ENCODE measurements around the gene WFS1. TPM values are rescaled to one million over a fixed set of nuclear protein-coding genes. Genes with fewer than 3 reads are reported as not detected.

WFS1 gene
- total RNA-seq, 4 donors from 2014 or later = 124 to 174 (median 132) TPM

DNA sequence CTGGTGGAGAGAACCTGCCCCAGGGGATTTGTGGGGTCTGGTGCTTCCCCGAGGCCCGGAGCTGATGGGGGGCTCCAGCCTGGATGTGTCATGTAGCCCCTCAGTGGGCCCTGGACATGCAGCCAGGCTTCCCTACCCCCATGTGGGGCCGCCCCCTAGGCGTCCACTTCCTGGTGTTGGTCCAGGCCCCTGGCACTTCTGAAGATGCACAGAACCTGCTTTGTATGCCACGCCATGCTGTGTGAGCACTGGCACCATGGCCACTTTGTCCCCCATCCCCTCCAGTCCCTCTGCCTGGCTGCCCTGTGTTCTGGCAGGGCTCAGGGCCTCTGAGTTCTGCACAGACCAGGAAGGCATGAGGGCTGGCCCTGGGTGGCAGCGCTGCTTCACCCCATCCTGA, 29.2 kb downstream of the WFS1 start:
- DNase-seq = no peak

DNA sequence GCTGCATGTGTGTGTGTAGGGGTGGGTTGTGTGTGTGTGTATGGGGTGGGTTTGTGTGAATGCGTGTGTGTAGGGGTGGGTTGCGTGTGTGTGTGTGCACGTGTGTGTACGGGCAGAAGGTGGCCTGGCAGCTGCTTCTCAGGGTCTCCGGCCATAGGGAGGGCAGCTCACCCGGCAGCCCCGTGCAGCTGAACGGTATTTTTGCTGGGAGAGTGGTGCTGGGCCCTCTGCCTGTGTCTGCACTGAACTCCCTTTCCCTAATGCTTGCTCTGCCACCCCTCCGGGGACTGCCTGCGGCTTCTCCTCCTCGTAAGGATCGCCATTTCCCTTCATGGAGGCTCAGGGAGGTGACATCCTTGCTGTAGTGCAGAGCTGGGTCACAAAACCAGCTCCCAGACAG, 30.2 kb downstream of the WFS1 start:
- Histone ChIP-seq H3K27ac (no peak overlapping the region), H3K27me3 (no peaks in the 10 kb centered on the region), H3K9me3 (no peaks in the 10 kb centered on the region), H3K36me3 (peaks cover 63 to 81% of the 10 kb centered on the region in 2 donors), H3K4me3 (replicated peaks in 1 of 3) (no peak overlapping the region), H3K4me1 (no peaks in the 10 kb centered on the region)
- no peak for DNase-seq
- 88 to 91% methylated on average over 11 to 12 of the region's 12 CpGs for WGBS, 2 donors
- no peak for TF ChIP-seq POLR2A (IDR thresholded peaks at IDR 0.05)
- TF ChIP-seq, protein P1, sequence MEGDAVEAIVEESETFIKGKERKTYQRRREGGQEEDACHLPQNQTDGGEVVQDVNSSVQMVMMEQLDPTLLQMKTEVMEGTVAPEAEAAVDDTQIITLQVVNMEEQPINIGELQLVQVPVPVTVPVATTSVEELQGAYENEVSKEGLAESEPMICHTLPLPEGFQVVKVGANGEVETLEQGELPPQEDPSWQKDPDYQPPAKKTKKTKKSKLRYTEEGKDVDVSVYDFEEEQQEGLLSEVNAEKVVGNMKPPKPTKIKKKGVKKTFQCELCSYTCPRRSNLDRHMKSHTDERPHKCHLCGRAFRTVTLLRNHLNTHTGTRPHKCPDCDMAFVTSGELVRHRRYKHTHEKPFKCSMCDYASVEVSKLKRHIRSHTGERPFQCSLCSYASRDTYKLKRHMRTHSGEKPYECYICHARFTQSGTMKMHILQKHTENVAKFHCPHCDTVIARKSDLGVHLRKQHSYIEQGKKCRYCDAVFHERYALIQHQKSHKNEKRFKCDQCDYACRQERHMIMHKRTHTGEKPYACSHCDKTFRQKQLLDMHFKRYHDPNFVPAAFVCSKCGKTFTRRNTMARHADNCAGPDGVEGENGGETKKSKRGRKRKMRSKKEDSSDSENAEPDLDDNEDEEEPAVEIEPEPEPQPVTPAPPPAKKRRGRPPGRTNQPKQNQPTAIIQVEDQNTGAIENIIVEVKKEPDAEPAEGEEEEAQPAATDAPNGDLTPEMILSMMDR (IDR thresholded peaks at IDR 0.05) = no peak
- intact Hi-C loops (cut with DNase I) = no loop called here

More for the DNA sequence above, 29.2 kb downstream of the WFS1 start:
- 85% methylated on average over 4 of the region's 6 CpGs; no CpG with 5 or more reads in 1 of the 2 donors for WGBS, 2 donors
- no peak overlapping the region for H3K27ac ChIP-seq
- H3K4me1 ChIP-seq = no peaks in the 10 kb centered on the region
- no peaks in the 10 kb centered on the region for H3K9me3 ChIP-seq
- intact Hi-C loops (cut with DNase I) = no loop called here
- TF ChIP-seq POLR2A (IDR thresholded peaks at IDR 0.05) = no peak
- TF ChIP-seq, protein P1 (IDR thresholded peaks at IDR 0.05) = no peak
- no peaks in the 10 kb centered on the region for H3K27me3 ChIP-seq
- H3K4me3 ChIP-seq (replicated peaks in 1 of 3) = no peak overlapping the region
- peaks cover 70 to 82% of the 10 kb centered on the region in 2 donors for H3K36me3 ChIP-seq

DNA sequence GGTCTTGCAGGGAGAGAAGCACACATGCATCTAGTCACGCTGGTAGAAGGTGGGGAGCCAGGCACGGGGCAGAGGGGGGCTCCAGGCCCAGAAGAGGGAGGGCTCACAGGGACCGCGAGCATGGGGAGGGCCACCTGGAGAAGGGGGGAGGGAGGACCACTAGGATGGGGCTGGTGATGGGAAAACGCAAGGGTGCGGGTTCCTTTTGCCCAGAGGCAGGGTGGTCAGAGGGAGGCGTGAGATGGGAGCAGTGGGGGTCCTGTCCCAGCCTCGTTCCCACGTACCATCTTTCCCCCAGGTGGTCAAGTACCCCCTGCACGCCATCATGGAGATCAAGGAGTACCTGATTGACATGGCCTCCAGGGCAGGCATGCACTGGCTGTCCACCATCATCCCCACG, 30.7 kb downstream of the WFS1 start:
- TF ChIP-seq, protein P1 (IDR thresholded peaks at IDR 0.05) = no peak
- TF ChIP-seq POLR2A (IDR thresholded peaks at IDR 0.05) = no peak
- H3K9me3 ChIP-seq = no peaks in the 10 kb centered on the region
- H3K27me3 ChIP-seq = no peaks in the 10 kb centered on the region
- H3K27ac ChIP-seq = no peak overlapping the region
- H3K4me1 ChIP-seq = no peaks in the 10 kb centered on the region
- no peak for DNase-seq
- H3K4me3 ChIP-seq (replicated peaks in 1 of 3) = no peak overlapping the region
- intact Hi-C loops (cut with DNase I) = no loop called here
- peaks cover 58 to 76% of the 10 kb centered on the region in 2 donors for H3K36me3 ChIP-seq
- WGBS, 2 donors = 91 to 93% methylated on average over 11 of the region's 11 CpGs

DNA sequence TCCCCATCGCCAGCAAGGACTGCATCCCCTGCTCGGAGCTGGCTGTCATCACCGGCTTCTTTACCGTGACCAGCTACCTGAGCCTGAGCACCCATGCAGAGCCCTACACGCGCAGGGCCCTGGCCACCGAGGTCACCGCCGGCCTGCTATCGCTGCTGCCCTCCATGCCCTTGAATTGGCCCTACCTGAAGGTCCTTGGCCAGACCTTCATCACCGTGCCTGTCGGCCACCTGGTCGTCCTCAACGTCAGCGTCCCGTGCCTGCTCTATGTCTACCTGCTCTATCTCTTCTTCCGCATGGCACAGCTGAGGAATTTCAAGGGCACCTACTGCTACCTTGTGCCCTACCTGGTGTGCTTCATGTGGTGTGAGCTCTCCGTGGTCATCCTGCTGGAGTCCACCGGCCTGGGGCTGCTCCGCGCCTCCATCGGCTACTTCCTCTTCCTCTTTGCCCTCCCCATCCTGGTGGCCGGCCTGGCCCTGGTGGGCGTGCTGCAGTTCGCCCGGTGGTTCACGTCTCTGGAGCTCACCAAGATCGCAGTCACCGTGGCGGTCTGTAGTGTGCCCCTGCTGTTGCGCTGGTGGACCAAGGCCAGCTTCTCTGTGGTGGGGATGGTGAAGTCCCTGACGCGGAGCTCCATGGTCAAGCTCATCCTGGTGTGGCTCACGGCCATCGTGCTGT, 31.5 kb downstream of the WFS1 start:
- WGBS, 2 donors = 95 to 96% methylated on average over 29 to 30 of the region's 35 CpGs

More for the DNA sequence above, 31.5 kb downstream of the WFS1 start:
- Histone ChIP-seq H3K4me1 (no peaks in the 10 kb centered on the region), H3K36me3 (peaks cover 50 to 68% of the 10 kb centered on the region in 2 donors), H3K4me3 (replicated peaks in 1 of 3) (no peak overlapping the region), H3K27ac (no peak overlapping the region), H3K9me3 (no peaks in the 10 kb centered on the region), H3K27me3 (no peaks in the 10 kb centered on the region)
- intact Hi-C loops (cut with DNase I) = no loop called here
- no peak for TF ChIP-seq POLR2A (IDR thresholded peaks at IDR 0.05)
- TF ChIP-seq, protein P1 (IDR thresholded peaks at IDR 0.05) = no peak
- no peak for DNase-seq

All from thyroid gland (tissue), 4 donors.